ENCODE measurements around the gene PLRG1.

DNA sequence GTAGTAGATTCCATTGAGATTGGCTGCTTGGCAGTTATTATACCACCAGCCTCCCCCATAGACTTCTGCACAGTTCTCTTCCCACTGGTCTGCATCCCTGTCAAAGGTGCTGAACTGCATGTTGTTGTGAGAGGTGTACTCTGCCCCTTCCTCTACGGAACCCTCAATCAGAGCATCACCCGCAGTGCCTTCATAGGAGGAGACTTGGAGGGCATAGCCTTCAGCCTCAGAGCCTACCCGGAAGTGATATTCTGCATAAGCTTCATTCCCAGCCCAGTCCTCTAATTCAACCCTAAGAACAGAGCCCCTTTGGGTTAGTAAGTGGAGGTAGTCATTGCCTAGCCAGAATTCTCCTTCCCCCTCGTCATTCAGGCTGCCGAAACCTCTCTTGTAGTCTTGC lies 34.1 kb upstream of the PLRG1 start:
- TF ChIP-seq, protein P1, sequence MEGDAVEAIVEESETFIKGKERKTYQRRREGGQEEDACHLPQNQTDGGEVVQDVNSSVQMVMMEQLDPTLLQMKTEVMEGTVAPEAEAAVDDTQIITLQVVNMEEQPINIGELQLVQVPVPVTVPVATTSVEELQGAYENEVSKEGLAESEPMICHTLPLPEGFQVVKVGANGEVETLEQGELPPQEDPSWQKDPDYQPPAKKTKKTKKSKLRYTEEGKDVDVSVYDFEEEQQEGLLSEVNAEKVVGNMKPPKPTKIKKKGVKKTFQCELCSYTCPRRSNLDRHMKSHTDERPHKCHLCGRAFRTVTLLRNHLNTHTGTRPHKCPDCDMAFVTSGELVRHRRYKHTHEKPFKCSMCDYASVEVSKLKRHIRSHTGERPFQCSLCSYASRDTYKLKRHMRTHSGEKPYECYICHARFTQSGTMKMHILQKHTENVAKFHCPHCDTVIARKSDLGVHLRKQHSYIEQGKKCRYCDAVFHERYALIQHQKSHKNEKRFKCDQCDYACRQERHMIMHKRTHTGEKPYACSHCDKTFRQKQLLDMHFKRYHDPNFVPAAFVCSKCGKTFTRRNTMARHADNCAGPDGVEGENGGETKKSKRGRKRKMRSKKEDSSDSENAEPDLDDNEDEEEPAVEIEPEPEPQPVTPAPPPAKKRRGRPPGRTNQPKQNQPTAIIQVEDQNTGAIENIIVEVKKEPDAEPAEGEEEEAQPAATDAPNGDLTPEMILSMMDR (IDR thresholded peaks at IDR 0.05; ENCODE audit: insufficient read depth, low read depth, low read length): no peak
- no peak for TF ChIP-seq EZH2 (IDR thresholded peaks at IDR 0.05; ENCODE audit: insufficient read depth, low read length)
